ENCODE results near the gene CAPN12.
A peak's percentile ranks its signal among the peaks of the same experiment; 100 is the strongest.

Gene CAPN12

DNA sequence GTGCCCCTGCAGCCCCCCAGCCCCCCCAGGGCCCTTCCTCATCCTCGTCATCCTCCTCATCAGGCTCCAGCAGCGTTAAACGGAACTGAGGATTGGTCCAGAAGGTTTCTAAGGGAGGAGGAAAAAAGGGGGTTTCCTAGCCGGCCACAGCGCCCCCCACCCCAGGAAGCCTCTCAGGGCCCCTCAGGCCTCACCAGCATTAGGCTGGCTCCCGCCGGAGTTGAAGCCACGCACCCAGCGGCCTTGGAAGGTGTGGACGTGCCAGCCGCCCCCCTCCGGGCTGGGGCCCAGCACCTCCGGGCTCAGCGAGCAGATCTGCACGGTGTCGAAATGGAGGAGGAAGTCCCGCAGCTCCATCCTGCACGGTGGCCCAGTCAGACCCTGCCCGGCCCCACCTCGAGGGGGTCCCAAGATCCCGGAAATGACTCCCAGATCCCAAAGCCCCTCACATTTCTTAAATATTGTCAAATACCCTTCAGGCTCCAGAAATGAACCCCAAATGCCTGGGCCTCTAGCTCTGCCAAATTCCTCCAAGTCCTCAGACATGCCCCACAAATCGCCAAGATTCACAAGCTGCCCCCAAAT is 6.9 kb downstream of the CAPN12 start:
- no peak for DNase-seq

DNA sequence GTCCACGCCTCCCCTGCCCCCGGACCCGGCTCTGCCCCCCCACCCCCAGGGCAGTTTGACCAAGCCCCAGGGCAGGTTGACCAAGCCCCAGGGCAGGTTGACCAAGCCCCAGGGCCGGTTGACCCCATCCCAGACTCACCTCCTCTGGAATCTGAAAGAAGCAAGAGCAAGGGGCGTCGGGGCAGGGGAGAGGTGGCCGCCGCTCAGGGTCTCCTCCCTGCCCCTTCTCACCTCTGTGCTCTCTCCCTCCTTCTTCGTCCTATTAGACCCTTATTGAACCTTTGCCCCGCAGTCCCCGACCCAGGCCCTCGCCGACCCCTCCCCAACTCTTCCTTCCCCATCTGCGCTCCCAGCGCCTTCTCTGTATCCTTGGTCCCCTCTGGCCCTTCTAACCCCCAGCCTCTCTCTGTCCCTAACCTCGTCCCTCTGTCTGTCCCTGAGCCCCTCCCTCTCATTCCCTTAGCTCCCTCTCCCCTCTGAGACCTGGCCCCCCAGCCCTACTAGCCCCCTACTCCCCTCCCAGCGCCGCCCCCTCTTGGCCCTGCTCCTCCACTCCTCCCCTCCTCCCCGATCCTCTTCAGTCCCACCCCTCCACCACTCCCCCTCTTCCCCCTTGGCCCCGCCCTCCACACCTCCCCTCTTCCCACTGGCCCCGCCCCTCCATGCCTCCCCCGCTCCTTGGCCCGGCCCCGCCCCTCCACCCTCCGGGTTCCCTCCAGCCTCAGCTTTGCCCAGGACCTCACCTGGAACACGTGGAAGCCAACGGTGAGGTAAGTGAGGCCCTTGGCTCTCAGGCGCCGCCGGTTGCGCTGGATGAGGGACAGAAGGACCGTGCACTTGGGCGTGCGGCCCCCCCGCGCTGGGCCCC is 7.6 kb downstream of the CAPN12 start:
- DNase-seq: peak; percentile 86

DNA sequence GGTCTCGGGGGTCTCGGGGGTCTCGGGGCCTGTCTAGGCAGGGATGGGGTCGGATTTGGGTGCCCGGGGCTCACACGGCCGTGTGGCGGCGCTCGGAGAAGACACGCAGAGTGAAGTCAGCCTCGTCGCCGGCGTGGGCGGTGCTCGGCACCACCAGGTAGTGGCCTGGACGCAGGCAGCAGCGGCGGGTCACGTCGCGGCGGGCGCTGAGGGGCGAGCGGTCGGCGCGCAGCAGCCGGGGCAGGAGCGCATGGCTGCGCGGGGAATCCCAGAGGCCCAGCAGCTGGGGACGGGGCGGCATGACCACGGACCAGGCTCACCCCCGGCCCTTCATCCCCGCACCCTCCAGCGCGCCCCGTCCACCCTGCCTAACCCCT is 8.2 kb downstream of the CAPN12 start:
- DNase-seq: peak; percentile 76

DNA sequence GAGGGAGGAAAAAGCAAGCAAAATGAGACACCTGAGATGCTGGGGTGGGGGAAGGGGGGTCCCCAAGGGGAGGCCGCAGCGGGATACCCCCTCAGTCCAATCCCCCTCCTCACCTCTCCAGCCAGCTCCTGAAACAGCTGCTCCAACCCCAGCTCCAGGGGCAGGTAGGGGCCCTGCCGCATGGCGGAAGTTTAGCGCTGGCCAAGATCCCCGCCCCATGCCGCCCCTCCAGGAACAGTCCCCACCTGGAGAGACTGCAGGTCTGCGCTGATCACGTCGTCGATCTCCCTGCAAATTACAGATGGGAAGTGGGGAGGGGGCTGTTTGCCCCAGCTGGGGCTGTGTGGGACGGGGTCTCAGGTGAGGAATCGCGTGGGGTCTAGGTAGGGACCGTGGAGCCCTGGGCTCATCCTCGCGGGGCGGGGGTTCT is 9.0 kb downstream of the CAPN12 start:
- peak; percentile 90 for DNase-seq

DNA sequence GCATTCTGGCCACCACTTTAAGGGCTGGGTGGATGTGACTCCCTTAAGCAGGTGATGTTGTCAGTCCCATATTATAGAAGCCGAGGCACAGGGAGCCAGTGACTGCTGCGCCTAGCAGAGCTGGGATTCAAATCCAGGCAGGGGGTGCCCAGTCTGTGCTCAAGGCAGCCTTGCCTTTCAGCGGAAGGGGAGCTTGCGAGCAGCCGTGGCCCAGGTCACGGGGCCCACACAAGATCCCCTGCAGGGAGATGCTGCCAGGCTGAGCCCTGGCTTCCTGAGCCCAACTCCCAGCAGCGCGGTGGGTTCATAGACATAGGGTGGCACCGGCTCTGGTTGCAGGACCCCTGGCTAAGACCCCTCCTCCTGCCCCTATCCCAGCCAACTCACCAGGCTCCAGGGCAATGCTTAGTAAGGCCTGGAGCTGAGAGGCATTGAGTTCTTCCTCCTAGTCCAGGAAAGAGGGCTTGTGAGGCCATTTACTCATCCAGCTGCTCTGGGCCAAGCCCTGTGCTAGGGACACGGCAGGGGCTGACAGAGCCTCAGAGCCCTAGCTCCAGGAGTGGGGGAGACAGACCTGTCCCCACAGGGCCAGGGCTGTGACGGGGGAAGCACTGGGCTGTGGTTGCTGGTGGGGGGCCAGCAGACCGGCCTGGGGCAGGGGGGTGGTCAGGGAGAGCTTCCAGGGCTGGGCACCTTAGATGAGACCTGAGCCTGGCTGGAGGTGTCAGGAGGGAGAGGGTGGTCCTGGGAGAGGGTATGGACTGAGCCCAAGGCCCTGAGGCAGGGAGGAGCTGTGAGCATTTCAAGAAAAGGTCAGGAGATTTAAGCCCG is 9.6 kb downstream of the CAPN12 start:
- DNase-seq: peak; percentile 58

DNA sequence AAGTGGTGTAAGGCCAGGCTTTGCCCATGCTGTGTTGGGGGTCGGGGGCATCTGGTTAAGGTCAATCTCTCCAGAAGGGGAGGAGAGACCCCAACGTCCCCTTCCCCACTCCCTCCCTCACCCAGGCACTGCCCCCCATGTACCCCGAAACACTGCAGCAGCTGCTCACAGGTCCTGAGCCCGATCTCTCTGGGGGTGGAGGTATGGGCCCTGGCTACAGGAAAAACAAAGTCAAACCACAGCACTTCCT is 10.2 kb downstream of the CAPN12 start:
- no peak for DNase-seq

DNA sequence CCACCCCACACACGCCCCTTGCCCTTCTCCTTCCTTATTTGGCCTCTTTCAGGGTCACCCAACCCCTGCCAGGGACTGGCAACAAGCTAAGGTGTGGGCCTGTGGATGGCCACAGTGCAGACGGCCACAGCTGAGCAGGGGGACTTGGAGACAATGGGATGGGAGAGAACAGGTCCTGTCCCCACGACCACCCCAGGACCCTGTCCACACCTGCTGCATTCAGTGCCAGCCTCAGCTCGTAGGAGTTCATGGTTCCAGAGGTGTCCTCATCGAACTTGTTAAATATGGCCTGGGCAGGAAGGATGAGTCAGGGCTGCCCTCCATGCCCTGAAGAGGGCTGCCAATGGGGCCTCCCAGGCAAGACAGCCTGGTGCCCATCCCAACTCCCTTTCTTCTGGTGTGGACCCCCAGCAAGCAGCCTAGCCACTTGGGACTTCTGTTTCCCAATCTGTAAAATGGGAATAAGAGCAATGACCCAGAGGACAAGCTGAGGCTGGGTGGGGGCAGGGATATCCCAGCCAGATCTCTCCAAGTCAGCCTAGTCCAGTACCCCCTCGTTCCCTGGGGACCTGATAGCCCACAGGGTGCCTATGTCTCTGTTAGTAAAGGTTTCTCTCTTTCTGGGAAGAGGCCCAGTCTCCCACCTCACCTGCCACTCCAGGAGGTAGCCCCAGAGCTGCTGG is 10.6 kb downstream of the CAPN12 start:
- DNase-seq: peak; percentile 33

DNA sequence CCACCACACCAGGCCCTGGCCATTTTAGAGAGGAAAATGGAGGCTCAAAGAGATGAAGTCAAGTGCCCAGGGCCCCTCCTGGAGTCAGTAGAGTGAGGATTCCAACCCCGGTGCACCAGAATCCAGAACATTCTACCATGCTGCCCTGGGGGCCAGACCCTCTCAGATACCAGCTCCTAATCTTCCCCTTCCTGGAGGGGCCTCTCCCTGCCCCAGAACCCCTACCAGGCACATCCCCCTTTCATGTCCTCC is 11.1 kb downstream of the CAPN12 start:
- DNase-seq: no peak

DNA sequence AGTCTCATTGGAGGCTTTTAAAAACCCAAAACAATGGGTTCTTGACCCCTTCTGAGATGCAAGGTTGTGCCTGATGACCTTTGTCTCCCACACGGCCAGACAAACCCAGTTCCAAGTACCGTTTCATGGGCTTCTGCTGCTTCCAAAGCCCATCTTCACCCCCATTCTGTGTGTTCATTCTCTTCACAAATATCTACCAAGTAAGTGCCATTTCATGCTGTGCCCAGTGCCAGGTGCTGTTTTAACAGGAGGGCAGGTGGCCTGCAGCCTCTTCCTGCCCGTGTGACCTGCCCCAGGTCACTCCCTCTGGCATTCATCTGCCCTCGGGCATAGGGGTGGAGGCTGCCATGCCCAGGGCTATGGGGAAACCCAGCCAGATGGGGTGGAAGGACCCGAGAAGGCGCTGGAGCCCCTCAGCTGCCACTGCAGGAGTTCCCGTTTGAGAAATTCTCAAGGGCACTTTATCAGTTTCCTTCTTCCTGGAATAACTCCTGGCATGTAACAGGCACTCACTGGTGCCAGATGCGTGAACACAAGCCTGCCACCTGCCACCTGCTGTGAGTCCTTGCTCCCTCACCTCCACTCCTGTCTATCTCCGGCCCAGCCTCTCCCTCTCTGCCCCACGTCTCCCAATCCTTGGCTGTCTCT is 12.5 kb downstream of the CAPN12 start:
- peak; percentile 71 for DNase-seq

DNA sequence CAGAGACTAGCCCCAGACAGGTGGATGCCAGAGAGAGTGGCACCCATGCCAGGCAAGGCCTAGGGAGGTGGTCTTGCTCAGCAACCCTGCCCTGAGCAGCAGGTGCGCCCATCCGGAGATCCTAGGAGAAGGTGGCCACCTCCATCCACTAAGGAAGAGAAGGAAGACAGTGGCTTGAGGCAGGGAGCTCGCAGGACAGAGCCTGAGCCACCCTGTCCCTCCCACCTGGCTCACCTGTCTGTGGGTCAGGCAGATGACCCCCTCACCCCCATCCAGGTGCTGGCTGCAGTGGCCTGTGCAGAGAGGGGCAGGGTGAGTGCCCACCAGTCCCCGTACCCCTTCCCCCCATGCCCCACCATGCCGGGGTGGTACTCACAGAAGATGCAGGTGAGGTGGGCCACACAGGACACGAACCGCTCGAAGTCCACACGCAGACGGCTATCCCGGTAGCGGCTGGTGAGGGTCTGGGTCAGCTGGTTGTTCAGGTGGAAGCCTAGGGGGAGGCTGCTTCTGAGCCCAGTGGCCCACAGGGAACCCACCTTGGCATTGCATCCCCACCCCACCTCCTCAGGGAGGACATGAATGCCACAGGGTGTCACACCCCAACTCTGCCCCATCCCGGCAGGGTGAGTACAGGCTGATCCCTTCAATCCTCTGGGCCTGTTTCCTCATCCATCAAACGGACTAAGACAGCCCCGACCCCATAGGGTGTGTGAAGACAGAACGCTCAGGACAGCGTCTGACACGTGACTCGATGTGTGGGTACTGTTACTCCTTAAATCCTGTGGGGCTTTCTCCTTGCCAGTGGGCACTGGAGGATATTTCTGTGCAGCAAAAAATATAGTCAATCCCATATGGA is 13.3 kb downstream of the CAPN12 start:
- DNase-seq: no peak

DNA sequence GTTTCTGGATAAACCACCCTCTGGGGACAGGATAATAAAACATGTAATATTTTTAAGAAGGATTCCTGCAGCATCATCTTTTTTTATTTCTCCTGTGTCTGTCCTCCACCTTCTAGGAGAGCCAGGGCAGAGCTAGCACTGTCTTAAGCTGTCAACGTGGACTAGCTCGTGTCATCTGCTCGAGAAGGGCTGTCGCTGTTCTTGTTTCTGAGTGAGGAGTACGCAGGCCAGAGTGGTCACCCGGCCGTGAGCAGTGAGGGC is 13.9 kb downstream of the CAPN12 start:
- DNase-seq: no peak

DNA sequence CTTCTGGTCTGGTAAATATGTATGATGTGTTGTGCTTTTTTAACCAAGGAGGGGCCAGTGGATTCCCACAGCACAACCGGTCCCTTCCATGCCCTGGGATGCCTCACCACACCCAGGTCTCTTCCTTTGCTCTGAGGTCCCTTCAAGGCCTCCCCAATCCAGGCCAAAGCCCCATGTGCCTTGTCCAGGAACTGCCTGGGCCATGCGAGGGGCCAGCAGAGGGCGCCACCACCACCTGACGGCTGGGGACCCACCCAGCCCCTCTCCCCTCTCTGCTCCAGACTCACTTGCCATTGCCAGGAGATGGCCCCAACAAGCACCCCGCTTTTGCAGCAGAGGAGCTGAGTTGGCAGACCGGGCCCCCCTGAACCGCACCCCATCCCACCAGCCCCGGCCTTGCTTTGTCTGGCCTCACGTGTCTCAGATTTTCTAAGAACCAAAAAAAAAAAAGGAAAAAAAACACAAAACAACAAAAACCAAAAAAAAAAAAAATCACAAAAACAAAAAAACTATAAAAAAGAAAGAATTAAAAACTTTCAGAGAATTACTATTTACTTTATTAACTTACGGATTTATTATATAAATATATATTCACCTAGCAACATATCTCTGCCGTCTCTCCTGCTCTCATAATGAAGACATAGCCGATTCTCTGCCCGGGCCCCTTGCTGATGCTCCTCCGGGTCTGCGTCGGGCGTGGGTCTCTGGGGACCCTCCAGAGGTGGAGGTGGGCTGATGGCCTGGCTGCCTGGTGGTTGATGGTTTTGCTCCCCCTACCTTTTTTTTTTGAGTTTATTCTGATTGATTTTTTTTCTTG is 14.4 kb downstream of the CAPN12 start:
- peak; percentile 74 for DNase-seq

DNA sequence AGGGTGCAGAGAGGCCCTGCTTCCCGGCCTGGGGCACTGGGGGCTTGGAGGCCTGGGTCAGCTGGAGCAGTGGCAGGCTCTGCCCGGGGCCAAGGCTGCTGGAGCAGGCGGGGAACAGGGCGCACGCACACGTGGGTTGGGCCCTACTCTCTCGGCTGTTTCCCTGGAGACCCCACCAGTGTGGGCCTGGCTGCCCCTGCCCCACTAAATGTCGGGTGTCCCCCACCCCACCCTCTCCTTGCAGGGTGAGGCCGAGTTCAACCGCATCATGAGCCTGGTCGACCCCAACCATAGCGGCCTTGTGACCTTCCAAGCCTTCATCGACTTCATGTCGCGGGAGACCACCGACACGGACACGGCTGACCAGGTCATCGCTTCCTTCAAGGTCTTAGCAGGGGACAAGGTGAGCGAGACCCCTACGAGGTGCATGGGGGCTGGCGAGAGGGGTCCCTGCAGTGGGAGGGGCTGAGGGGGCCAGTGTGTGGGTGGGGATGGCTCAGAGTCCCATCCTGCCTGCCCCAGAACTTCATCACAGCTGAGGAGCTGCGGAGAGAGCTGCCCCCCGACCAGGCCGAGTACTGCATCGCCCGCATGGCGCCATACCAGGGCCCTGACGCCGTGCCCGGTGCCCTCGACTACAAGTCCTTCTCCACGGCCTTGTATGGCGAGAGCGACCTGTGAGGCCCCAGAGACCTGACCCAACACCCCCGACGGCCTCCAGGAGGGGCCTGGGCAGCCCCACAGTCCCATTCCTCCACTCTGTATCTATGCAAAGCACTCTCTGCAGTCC is 15.3 kb downstream of the CAPN12 start:
- no peak for DNase-seq

DNA sequence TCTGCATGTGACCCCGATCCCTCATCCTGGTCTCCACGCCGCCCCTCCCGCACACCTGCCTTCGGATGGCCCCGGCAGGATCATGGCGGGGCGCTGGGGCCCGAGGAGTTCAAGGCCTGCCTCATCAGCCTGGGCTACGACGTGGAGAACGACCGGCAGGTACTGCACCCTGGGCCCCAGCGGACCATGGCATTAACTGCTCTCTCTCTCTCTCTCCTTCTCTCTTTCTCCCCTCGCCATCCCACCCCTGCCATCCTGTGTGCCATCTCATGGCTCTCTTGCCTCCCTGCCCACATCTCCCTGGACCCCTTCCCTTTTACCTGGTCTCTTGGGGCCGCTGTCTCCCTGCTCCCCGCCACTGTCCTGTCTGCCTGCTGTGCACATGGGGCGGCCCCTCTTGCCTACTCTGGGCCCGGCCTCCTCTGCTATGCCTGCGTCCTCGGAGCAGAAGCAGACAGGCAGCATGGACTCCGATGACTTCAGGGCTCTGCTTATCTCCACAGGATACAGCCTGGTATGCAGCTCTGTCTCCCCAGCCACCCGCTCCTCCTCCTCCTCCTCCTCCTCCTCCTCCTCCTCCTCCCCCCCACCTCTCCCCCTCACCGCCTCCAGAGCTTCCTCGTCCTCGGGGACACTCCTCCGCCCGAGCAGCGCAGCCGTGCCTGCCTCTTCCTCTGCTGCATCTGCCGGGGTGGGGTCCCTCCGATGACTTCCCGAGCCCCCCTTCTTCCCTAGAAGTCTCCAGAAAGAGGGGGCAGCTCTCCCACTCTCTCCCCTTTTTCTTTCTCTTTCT is 16.2 kb downstream of the CAPN12 start:
- no peak for DNase-seq

DNA sequence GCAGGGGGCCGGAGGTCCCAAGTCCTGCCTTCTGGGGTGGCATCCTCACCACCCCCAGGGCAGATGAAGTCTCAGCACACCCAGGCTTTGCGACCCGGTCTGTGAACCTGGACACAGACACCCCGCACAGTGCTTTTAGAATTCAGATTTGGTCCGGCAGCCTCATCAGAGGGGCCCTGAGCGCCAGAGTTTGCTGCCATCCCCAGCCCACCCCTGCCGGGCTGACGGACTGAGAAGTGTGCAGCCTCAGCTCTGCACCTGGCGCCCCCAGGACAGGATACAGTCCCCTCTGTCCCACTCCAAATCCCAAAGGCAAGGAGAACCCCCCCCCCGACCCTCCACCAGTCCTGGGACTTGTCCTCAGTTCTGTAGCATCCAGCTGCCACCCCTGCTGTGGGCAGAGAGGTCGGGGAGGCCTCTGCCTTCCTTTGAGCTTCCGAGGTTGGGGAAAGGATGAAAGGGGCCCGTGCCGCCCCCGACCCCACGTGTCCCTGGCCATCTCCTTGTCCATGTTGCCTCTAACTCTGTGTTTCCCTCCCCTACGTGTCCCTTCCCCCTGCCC is 16.9 kb downstream of the CAPN12 start:
- no peak for DNase-seq

DNA sequence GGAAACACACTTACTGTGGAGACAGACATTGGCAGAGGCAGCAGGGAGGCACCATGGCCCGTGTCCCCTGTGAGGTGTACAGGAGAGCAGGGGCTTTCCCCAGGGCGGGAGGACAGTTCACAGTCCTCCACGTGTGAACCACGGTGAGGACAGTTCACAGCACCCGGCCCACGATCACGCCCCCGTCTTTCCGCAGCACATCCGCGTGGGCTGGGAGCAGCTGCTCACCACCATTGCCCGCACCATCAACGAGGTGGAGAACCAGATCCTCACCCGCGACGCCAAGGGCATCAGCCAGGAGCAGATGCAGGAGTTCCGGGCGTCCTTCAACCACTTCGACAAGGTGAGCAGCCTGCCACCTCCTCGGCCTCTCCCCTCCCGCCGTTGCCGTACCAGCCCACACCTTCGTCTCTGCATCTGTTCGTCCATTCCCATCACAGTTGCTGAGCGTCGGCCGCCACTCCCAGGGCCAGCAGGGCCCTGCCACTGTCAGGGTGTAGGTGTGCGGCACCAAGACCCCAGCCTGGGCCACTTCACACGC is 17.4 kb downstream of the CAPN12 start:
- no peak for DNase-seq

DNA sequence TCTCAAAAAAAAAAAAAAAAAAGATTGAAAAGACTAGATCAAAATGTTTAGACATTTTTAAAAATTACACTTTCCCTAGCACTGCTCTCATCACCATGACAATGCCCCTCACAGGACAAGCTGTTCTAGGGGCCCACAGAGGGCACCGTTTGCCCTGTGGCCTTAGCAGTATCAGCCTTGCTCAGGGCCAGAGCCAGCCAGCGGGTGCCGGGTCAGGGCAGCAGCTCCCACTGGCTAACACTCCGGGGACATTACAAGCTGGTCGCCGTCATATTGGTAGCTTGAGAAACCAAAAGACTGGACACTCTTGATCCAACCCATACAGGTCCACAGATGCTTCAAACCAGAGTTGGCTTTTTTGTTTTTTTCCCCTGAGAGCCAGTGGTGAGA is 18.0 kb downstream of the CAPN12 start:
- DNase-seq: no peak

DNA sequence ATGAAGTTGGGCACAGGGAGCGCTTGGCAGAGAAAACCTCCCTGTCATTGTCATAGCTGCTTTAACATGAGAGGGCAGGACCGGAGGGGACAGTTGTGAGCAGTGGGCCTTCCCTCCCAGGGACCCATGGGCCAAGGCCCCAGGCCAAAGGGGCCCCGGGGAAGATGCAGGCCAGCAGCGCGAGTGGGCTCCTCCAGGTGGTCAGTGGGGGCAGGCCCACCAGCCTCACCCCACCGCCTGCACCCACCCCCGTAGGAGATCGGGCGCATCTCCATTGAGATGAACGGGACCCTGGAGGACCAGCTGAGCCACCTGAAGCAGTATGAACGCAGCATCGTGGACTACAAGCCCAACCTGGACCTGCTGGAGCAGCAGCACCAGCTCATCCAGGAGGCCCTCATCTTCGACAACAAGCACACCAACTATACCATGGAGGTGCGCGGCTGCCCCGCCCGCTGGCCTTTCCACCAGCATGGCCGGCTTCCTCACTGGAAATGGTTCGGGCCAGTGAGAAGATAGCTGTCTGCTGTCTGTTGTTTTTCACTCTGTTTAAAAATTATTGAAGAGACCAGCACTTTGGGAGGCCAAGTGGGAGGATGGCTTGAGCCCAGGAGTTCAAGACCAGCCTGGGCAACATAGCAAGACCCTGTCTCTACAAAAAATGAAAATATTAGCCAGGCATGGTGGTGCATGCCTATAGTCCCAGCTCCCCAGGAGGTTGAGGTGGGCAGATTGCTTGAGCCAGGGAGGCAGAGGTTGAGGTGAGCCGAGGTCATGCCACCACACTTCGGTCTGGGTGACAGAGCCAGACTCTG is 18.6 kb downstream of the CAPN12 start:
- no peak for DNase-seq
